Adrenal gland (tissue), 12 donors: ENCODE measurements around the gene SCT. TPM values are rescaled to one million over a fixed set of nuclear protein-coding genes. Genes with fewer than 3 reads are reported as not detected.
A peak's percentile ranks its signal among the peaks of the same experiment; 100 is the strongest.

Source experiments
- DNase-seq, 7 donors: peaks; one replicate each; pipeline ENCODE4 v3.0.0-alpha.2; 2019 to 2020
- H3K27ac ChIP-seq, 5 donors: fragments of 200-600 bp; sonication (generic) in 4 of 5; 1 replicate in 3 of 5; 2 replicates in 2 of 5; pipeline versions ENCODE4 v1.5.1 to v1.8.0; 2016 to 2020; ENCODE audit warnings: mild to moderate bottlenecking in 1 of 5
- H3K27me3 ChIP-seq: fragments of 200-600 bp; 2 replicates; pipeline ENCODE4 v1.8.0; 2021
- H3K36me3 ChIP-seq, 2 donors: fragments of 200-600 bp; replicated peaks in 1 of 2; 1 replicate in 1 of 2; 2 replicates in 1 of 2; pipeline versions ENCODE4 v1.5.1 to v1.8.0; 2018 to 2022
- H3K4me1 ChIP-seq, 2 donors: fragments of 200-600 bp; replicated peaks in 1 of 2; 1 replicate in 1 of 2; 2 replicates in 1 of 2; pipeline versions ENCODE4 v1.5.1 to v1.8.0; 2018 to 2021
- H3K4me3 ChIP-seq, 4 donors: fragments of 200-600 bp; sonication (generic) in 3 of 4; one replicate each; pipeline ENCODE4 v1.5.1; 2016 to 2018
- H3K9me3 ChIP-seq, 3 donors: fragments of 200-600 bp; sonication (generic) in 1 of 3; replicated peaks in 1 of 3; 1 replicate in 2 of 3; 2 replicates in 1 of 3; pipeline versions ENCODE4 v1.5.1 to v1.8.0; 2016 to 2021
- POLR2A ChIP-seq, 2 donors: fragments of 450-650 bp; IDR thresholded peaks; one replicate each; pipeline ENCODE4 v1.6.1; 2017; ENCODE audit warnings: antibody characterized with exemption in 2 of 2, mild to moderate bottlenecking in 2 of 2, moderate library complexity in 1 of 2
- WGBS, 4 donors: extraction: QIAGEN DNeasy Blood & Tissue Kit in 2 of 4; methylation state at CpG; one replicate each; pipeline versions ENCODE4 v1.1.5 to v1.1.7; 2013 to 2017; 5-methylcytosine and 5-hydroxymethylcytosine counted together
- intact Hi-C, 2 donors: fragments of 100-400 bp; cut with DNase I; formaldehyde crosslinking; loops; one replicate each; pipeline versions ENCODE4 v1.14.1 to v1.15.0; 2022 to 2023
- polyA plus RNA-seq, 3 donors: library from polyadenylated mRNA; stranded (reverse); fragments of 200-250 nt in 2 of 3; fragments of 350-450 nt in 1 of 3; fragmentation: Illumina TruSeq in 1 of 3; extraction: RNeasy Lipid Tissue Mini Kit (QIAGEN cat#74804) in 1 of 3; gene quantifications; one replicate each; pipeline ENCODE4 v1.2.3, GENCODE V29; 2013 to 2014
- total RNA-seq, 9 donors: library from RNA; depleted of rRNA in 4 of 9; stranded (reverse); fragments of >200 nt in 4 of 9; fragments of 120-200 nt in 1 of 9; fragmentation: NEBNext Ultra II Directional in 1 of 9; extraction: Animal tissue kit (Norgen Biotek cat#: 25700) in 1 of 9; gene quantifications; one replicate each; pipeline versions ENCODE4 v1.1.0 to v1.2.4, GENCODE V29; 2013 to 2023
- TF ChIP-seq, protein P1 (sequence below), 6 experiments: fragments of 450-650 bp in 4 of 6; fragments of 200-600 bp in 2 of 6; sonication (generic) in 1 of 6; IDR thresholded peaks; 1 replicate in 5 of 6; 2 replicates in 1 of 6; pipeline versions ENCODE4 v1.5.1 to v1.8.0; 2016 to 2021; ENCODE audit warnings: antibody characterized with exemption in 6 of 6, mild to moderate bottlenecking in 2 of 6, moderate library complexity in 1 of 6
- donor health status: healthy with polysubstance abuse.
- donor health status: Bipolar disorder and iron deficiency.
- donor health status: DM: yes; HTN: yes; CAD: no.
- donor health status: DM: no; HTN: no; CAD: no.
- donor health status: DM: no; HTN: no; CAD: no.
- donor health status: DM: yes; HTN: yes; CAD: no.

Gene SCT
- total and polyA plus RNA-seq, 12 donors = 0.61 to 0.67 TPM; not detected in 10

DNA sequence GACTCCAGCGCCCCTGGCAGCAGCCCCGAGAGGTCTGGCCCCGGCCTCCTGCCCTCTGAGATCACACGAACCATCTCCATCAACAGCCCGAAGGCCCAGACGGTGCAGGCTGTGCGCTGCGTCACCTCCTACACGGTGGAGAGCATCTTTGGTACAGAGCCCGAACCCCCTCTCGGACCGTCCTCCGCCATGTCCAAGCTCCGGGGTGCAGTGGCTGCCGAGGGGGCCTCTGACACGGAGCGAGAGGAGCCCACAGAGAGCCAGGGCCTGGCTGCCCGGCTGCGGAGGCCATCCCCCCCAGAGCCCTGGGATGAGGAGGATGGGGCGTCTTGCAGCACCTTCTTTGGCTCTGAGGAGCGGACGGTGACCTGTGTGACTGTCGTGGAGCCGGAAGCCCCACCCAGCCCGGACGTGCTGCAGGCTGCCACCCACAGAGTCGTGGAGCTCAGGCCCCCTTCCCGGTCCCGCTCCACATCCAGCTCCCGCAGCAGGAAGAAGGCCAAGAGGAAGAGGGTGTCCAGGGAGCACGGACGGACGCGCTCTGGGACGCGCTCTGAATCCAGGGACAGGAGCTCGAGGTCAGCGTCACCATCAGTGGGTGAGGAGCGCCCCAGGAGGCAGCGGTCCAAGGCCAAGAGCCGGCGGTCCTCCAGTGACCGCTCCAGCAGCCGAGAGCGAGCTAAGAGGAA, 18.9 kb downstream of the SCT start:
- Histone ChIP-seq H3K9me3 (no peaks in the 10 kb centered on the region), H3K27ac (peak overlapping the region in 2 of 5 donors; percentile 45 to 57), H3K4me3 (no peak overlapping the region), H3K27me3 (no peaks in the 10 kb centered on the region), H3K36me3 (peaks cover 0 to 99% of the 10 kb centered on the region in 2 donors), H3K4me1 (peaks cover 0 to 10% of the 10 kb centered on the region in 2 donors)
- WGBS, 4 donors = 59 to 65% (median 60%) methylated on average over 20 to 45 of the region's 45 CpGs
- peak in 6 of 7 donors; percentile 67 to 82 (median 77) for DNase-seq
- no peak for TF ChIP-seq POLR2A (IDR thresholded peaks at IDR 0.05)
- TF ChIP-seq, protein P1, sequence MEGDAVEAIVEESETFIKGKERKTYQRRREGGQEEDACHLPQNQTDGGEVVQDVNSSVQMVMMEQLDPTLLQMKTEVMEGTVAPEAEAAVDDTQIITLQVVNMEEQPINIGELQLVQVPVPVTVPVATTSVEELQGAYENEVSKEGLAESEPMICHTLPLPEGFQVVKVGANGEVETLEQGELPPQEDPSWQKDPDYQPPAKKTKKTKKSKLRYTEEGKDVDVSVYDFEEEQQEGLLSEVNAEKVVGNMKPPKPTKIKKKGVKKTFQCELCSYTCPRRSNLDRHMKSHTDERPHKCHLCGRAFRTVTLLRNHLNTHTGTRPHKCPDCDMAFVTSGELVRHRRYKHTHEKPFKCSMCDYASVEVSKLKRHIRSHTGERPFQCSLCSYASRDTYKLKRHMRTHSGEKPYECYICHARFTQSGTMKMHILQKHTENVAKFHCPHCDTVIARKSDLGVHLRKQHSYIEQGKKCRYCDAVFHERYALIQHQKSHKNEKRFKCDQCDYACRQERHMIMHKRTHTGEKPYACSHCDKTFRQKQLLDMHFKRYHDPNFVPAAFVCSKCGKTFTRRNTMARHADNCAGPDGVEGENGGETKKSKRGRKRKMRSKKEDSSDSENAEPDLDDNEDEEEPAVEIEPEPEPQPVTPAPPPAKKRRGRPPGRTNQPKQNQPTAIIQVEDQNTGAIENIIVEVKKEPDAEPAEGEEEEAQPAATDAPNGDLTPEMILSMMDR (IDR thresholded peaks at IDR 0.05) = peak in 1 of 6 experiments; percentile 17
- intact Hi-C loops = no loop called here

DNA sequence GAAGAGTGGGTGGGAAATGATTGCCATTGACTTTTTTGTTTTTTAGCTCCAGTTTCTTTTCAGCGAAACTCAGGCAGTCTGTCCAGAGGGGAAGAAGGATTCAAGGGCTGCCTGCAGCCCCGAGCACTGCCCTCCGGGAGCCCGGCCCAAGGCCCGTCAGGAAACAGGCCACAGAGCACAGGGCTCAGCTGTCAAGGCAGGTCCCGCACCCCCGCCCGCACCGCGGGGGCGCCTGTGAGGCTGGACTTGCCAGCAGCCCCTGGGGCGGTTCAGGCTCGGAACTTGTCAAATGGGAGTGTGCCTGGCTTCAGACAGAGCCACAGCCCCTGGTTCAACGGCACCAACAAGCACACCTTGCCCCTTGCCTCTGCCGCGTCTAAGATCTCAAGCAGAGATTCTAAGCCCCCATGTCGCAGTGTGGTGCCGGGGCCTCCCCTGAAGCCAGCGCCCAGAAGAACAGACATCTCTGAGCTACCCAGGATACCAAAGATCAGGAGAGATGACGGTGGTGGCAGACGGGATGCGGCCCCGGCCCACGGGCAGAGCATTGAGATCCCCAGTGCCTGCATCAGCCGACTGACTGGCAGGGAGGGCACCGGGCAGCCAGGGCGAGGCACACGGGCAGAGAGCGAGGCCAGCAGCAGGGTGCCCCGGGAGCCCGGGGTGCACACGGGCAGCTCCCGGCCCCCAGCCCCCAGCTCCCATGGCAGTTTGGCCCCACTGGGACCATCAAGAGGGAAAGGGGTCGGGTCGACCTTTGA, 19.8 kb downstream of the SCT start:
- no peak for TF ChIP-seq POLR2A (IDR thresholded peaks at IDR 0.05)
- TF ChIP-seq, protein P1 (IDR thresholded peaks at IDR 0.05) = no peak
- H3K36me3 ChIP-seq = peaks cover 0 to 98% of the 10 kb centered on the region in 2 donors
- peak overlapping the region in 1 of 5 donors; percentile 57 for H3K27ac ChIP-seq
- WGBS, 4 donors = 89 to 95% (median 91%) methylated on average over 34 to 35 of the region's 35 CpGs
- H3K4me1 ChIP-seq = peaks cover 0 to 10% of the 10 kb centered on the region in 2 donors
- intact Hi-C loops = no loop called here
- no peak overlapping the region for H3K4me3 ChIP-seq
- no peaks in the 10 kb centered on the region for H3K9me3 ChIP-seq
- no peaks in the 10 kb centered on the region for H3K27me3 ChIP-seq
- DNase-seq = no peak

- DNase-seq = peak; percentile 62 to 94 (median 71)
- H3K27me3 ChIP-seq = no peaks in the 10 kb centered on the region
- no peaks in the 10 kb centered on the region for H3K9me3 ChIP-seq
- H3K4me3 ChIP-seq = no peak overlapping the region
- peaks cover 0 to 10% of the 10 kb centered on the region in 2 donors for H3K4me1 ChIP-seq
- intact Hi-C loops = no loop called here
- TF ChIP-seq POLR2A (IDR thresholded peaks at IDR 0.05) = no peak
- TF ChIP-seq, protein P1 (IDR thresholded peaks at IDR 0.05) = no peak
- 56 to 80% (median 68%) methylated on average over 1 to 19 of the region's 19 CpGs for WGBS, 4 donors
- H3K27ac ChIP-seq = peak overlapping the region in 2 of 5 donors; percentile 8 to 57
- peaks cover 0 to 98% of the 10 kb centered on the region in 2 donors for H3K36me3 ChIP-seq
Observed at GRCh38 chr11:606245-606644, 20.7 kb downstream of the SCT start.
